ENCODE data around the gene APOBEC3F.
"Not testable (repeated sequence)": the region's sequence is repeated elsewhere in the genome, so short reads cannot be mapped to it uniquely, and the experiment has no call there.

- not testable (repeated sequence) for TF ChIP-seq CTCF, POLR2A, POLR2AphosphoS5 (IDR thresholded peaks at IDR 0.05)
These were observed 35.7 kb downstream of the APOBEC3F start for GRCh38 chr22:39076155-39077025.
